SK-N-SH treated with all-trans-retinoic acid at 6 μM for 48 hours (cell line): ENCODE measurements around the gene CDK5R1.

ENCODE experiments used
- ATAC-seq: fragments of 200-7000 bp; cut with Tn5 transposase; 3 replicates; pipeline ENCODE4 v1.9.1; 2020; ENCODE audit warnings: mild to moderate bottlenecking, moderate library complexity
- ARNTL ChIP-seq: fragments of 450-650 bp; formaldehyde crosslinking; IDR thresholded peaks from 2 replicates; pipeline ENCODE4 v1.5.0; 2020; ENCODE audit warnings: low read depth, mild to moderate bottlenecking, moderate library complexity, borderline replicate concordance
- BACH2 ChIP-seq: fragments of 250-450 bp; sonication (Bioruptor Pico); IDR thresholded peaks from 2 replicates; pipeline ENCODE4 v1.9.0; 2021; ENCODE audit warnings: mild to moderate bottlenecking, borderline replicate concordance
- CSDC2 ChIP-seq: fragments of 250-450 bp; sonication (Bioruptor Pico); IDR thresholded peaks from 2 replicates; pipeline ENCODE4 v1.5.0; 2020; ENCODE audit warnings: mild to moderate bottlenecking, moderate library complexity
- ESRRG ChIP-seq: fragments of 250-450 bp; sonication (Bioruptor Pico); IDR thresholded peaks from 2 replicates; pipeline ENCODE4 v1.6.1; 2021; ENCODE audit warnings: mild to moderate bottlenecking
- GLIS3 ChIP-seq: fragments of 250-450 bp; sonication (Bioruptor Pico); IDR thresholded peaks from 2 replicates; pipeline ENCODE4 v1.5.0; 2020; ENCODE audit warnings: mild to moderate bottlenecking, moderate library complexity
- ISL1 ChIP-seq: fragments of 250-450 bp; sonication (Bioruptor Pico); IDR thresholded peaks from 2 replicates; pipeline ENCODE4 v2.1.2; 2022; ENCODE audit warnings: mild to moderate bottlenecking, moderate library complexity
- OSR1 ChIP-seq: fragments of 250-450 bp; sonication (Bioruptor Pico); IDR thresholded peaks from 2 replicates; pipeline ENCODE4 v1.8.0; 2022; ENCODE audit warnings: moderate library complexity, mild to moderate bottlenecking, inconsistent platforms
- PPARA ChIP-seq: fragments of 250-450 bp; sonication (Bioruptor Pico); IDR thresholded peaks from 2 replicates; pipeline ENCODE4 v1.5.0; 2020; ENCODE audit warnings: mild to moderate bottlenecking, borderline replicate concordance
- RARB ChIP-seq: fragments of 250-450 bp; sonication (Bioruptor Pico); IDR thresholded peaks from 2 replicates; pipeline ENCODE4 v1.8.0; 2021; ENCODE audit warnings: mild to moderate bottlenecking, moderate library complexity
- SNAI2 ChIP-seq: fragments of 250-450 bp; sonication (Bioruptor Pico); IDR thresholded peaks from 2 replicates; pipeline ENCODE4 v1.5.0; 2020; ENCODE audit warnings: mild to moderate bottlenecking, moderate library complexity
- TCF4 ChIP-seq: fragments of 250-450 bp; sonication (Bioruptor Pico); IDR thresholded peaks from 2 replicates; pipeline ENCODE4 v1.8.0; 2021; ENCODE audit warnings: mild to moderate bottlenecking, moderate library complexity, borderline replicate concordance
- TOX ChIP-seq: fragments of 250-450 bp; sonication (Bioruptor Pico); IDR thresholded peaks from 2 replicates; pipeline ENCODE4 v1.8.0; 2021; ENCODE audit warnings: mild to moderate bottlenecking, moderate library complexity, borderline replicate concordance
- ZFP3 ChIP-seq: fragments of 250-450 bp; sonication (Bioruptor Pico); IDR thresholded peaks from 2 replicates; pipeline ENCODE4 v1.5.0; 2020; ENCODE audit warnings: mild to moderate bottlenecking, moderate library complexity
- ZFP30 ChIP-seq: fragments of 450-650 bp; formaldehyde crosslinking; IDR thresholded peaks from 2 replicates; pipeline ENCODE4 v1.5.0; 2022; ENCODE audit warnings: mild to moderate bottlenecking, moderate library complexity
- ZNF565 ChIP-seq: fragments of 450-650 bp; formaldehyde crosslinking; conservative IDR thresholded peaks from 2 replicates; pipeline ENCODE4 v1.5.0; 2020; ENCODE audit warnings: low read depth, mild to moderate bottlenecking, moderate library complexity
- ZNF70 ChIP-seq: fragments of 450-650 bp; formaldehyde crosslinking; IDR thresholded peaks from 2 replicates; pipeline ENCODE4 v1.5.0; 2020; ENCODE audit warnings: mild to moderate bottlenecking, moderate library complexity
- ZNF8 ChIP-seq: fragments of 450-650 bp; formaldehyde crosslinking; IDR thresholded peaks from 2 replicates; pipeline ENCODE4 v1.5.0; 2020; ENCODE audit warnings: mild to moderate bottlenecking, moderate library complexity
- TF ChIP-seq, protein P1 (sequence below): fragments of 250-450 bp; sonication (Bioruptor Pico); IDR thresholded peaks from 2 replicates; pipeline ENCODE4 v1.8.0; 2020; ENCODE audit warnings: mild to moderate bottlenecking, moderate library complexity, borderline replicate concordance
- TF ChIP-seq, protein P2 (sequence below): fragments of 250-450 bp; sonication (Bioruptor Pico); IDR thresholded peaks from 2 replicates; pipeline ENCODE4 v1.5.1; 2020; ENCODE audit warnings: low read depth, mild to moderate bottlenecking, moderate library complexity
- TF ChIP-seq, protein P3 (sequence below): fragments of 250-450 bp; sonication (Bioruptor Pico); IDR thresholded peaks from 2 replicates; pipeline ENCODE4 v1.8.0; 2021; ENCODE audit warnings: low read depth, mild to moderate bottlenecking, moderate library complexity, borderline replicate concordance
- TF ChIP-seq, protein P4 (sequence below): fragments of 250-450 bp; sonication (Bioruptor Pico); IDR thresholded peaks from 2 replicates; pipeline ENCODE4 v1.5.1; 2021; ENCODE audit warnings: mild to moderate bottlenecking, moderate library complexity

CDK5R1 gene

DNA sequence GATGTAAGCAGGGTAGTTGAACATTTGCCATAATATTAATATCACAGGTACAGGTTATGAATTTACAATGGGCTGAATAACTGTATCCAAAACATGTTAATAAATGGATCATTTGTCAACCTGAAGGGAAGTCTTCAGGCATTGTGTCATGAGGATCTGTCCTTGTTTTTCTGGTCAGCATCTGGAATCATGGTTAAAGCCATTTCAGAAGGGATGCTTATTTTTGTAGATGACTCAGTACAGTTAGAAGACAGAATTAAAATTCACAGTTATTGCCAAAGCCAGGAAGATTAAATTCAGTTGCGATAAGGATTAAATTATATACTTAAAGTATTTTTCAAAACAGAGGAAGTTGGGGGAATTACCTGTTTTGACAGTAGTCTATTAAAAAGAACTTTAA, 34.5 kb upstream of the CDK5R1 start (continued):
- TF ChIP-seq, protein P1, sequence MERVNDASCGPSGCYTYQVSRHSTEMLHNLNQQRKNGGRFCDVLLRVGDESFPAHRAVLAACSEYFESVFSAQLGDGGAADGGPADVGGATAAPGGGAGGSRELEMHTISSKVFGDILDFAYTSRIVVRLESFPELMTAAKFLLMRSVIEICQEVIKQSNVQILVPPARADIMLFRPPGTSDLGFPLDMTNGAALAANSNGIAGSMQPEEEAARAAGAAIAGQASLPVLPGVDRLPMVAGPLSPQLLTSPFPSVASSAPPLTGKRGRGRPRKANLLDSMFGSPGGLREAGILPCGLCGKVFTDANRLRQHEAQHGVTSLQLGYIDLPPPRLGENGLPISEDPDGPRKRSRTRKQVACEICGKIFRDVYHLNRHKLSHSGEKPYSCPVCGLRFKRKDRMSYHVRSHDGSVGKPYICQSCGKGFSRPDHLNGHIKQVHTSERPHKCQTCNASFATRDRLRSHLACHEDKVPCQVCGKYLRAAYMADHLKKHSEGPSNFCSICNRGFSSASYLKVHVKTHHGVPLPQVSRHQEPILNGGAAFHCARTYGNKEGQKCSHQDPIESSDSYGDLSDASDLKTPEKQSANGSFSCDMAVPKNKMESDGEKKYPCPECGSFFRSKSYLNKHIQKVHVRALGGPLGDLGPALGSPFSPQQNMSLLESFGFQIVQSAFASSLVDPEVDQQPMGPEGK: no peak
- no peak for TF ChIP-seq TOX
- no peak for TF ChIP-seq PPARA (CRISPR knock-in tag)
- TF ChIP-seq ZNF70 (CRISPR knock-in tag): no peak

DNA sequence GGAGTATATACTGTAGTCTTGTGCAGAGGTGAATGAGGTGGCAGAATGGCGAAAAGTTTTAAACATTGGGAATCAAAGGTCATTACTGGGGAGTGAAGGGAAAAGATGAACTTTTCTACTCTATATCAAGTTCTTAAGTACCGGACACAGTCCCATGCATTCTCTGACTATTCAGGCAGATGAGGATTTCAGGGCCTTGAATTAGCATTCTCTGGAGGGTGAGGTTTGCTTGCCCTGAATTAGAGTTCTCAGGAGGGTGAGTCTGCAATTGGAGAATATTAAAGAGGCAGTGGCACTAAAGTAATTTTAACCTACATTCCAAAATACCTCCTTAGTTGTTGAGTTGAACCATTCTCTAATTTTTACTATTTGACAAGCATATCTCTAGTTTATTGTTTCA, 33.4 kb upstream of the CDK5R1 start:
- TF ChIP-seq BACH2 (CRISPR knock-in tag) (no peak), TOX (no peak), CSDC2 (CRISPR knock-in tag) (no peak), PPARA (CRISPR knock-in tag) (no peak)
- TF ChIP-seq, protein P1: no peak
- ATAC-seq: no peak

DNA sequence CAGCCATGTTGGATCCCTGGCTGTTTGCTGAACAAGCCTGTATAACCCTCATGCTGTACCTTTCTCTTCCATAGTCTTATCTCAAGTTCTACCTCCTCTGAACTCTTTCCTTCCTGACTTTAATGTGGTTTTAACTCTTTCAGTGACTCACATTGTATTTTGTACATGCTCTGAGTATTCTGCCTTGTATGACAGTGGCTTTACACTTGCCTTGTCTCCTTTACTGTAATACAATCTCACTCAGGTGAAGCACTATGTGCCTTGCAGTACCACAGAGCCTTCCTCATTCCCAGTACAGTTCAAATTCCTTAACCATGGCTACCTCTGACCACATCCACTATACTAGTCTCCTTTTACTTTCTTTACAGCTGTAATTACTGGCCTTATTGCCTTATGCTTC, 28.4 kb upstream of the CDK5R1 start:
- ATAC-seq: no peak

DNA sequence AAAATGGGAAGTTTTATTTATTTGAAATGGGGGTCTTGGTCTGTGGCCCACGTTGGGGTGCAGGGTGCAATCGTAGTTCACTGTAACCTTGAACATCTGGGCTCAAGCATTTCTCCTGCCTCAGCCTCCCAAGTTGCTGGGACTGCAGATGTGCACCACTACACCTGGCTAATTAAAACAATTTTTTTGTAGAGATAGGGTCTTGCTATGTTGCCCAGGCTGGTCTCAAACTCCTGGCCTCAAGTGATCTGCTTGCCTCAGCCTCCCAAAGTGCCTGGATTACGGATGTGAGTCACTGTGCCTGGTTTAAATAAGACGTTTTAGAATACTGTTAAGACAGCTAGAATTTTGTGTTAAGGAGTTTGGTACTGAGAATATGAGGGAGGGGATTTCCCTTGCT, 26.7 kb upstream of the CDK5R1 start:
- ATAC-seq: no peak

More for the DNA sequence above, 28.4 kb upstream of the CDK5R1 start:
- TF ChIP-seq SNAI2 (CRISPR knock-in tag) (no peak), RARB (CRISPR knock-in tag) (no peak), PPARA (CRISPR knock-in tag) (no peak)

More for the DNA sequence above, 26.7 kb upstream of the CDK5R1 start:
- TF ChIP-seq, protein P2, sequence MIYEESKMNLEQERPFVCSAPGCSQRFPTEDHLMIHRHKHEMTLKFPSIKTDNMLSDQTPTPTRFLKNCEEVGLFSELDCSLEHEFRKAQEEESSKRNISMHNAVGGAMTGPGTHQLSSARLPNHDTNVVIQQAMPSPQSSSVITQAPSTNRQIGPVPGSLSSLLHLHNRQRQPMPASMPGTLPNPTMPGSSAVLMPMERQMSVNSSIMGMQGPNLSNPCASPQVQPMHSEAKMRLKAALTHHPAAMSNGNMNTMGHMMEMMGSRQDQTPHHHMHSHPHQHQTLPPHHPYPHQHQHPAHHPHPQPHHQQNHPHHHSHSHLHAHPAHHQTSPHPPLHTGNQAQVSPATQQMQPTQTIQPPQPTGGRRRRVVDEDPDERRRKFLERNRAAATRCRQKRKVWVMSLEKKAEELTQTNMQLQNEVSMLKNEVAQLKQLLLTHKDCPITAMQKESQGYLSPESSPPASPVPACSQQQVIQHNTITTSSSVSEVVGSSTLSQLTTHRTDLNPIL: no peak
- TF ChIP-seq PPARA (CRISPR knock-in tag): no peak
- no peak for TF ChIP-seq ESRRG (CRISPR knock-in tag)
- no peak for TF ChIP-seq RARB (CRISPR knock-in tag)
- no peak for TF ChIP-seq ARNTL (CRISPR knock-in tag)
- no peak for TF ChIP-seq OSR1 (CRISPR knock-in tag)
- no peak for TF ChIP-seq GLIS3 (CRISPR knock-in tag)
- no peak for TF ChIP-seq BACH2 (CRISPR knock-in tag)
- TF ChIP-seq, protein P1: no peak
- TF ChIP-seq CSDC2 (CRISPR knock-in tag): no peak
- no peak for TF ChIP-seq ZNF565 (CRISPR knock-in tag)
- TF ChIP-seq, protein P3, sequence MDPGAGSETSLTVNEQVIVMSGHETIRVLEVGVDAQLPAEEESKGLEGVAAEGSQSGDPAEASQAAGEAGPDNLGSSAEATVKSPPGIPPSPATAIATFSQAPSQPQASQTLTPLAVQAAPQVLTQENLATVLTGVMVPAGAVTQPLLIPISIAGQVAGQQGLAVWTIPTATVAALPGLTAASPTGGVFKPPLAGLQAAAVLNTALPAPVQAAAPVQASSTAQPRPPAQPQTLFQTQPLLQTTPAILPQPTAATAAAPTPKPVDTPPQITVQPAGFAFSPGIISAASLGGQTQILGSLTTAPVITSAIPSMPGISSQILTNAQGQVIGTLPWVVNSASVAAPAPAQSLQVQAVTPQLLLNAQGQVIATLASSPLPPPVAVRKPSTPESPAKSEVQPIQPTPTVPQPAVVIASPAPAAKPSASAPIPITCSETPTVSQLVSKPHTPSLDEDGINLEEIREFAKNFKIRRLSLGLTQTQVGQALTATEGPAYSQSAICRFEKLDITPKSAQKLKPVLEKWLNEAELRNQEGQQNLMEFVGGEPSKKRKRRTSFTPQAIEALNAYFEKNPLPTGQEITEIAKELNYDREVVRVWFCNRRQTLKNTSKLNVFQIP (CRISPR knock-in tag): no peak
- no peak for TF ChIP-seq ZNF8 (CRISPR knock-in tag)
- no peak for TF ChIP-seq ISL1 (CRISPR knock-in tag)
- TF ChIP-seq SNAI2 (CRISPR knock-in tag): no peak
- TF ChIP-seq ZFP3 (CRISPR knock-in tag): no peak
- TF ChIP-seq, protein P4, sequence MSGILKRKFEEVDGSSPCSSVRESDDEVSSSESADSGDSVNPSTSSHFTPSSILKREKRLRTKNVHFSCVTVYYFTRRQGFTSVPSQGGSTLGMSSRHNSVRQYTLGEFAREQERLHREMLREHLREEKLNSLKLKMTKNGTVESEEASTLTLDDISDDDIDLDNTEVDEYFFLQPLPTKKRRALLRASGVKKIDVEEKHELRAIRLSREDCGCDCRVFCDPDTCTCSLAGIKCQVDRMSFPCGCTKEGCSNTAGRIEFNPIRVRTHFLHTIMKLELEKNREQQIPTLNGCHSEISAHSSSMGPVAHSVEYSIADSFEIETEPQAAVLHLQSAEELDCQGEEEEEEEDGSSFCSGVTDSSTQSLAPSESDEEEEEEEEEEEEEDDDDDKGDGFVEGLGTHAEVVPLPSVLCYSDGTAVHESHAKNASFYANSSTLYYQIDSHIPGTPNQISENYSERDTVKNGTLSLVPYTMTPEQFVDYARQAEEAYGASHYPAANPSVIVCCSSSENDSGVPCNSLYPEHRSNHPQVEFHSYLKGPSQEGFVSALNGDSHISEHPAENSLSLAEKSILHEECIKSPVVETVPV (CRISPR knock-in tag): no peak
- no peak for TF ChIP-seq ZFP30
- no peak for TF ChIP-seq TCF4
